Colonic mucosa (tissue), 4 donors: Measurements from ENCODE around the gene KLK3. TPM values are rescaled to one million over a fixed set of nuclear protein-coding genes. Genes with fewer than 3 reads are reported as not detected.

Experiments
- DNase-seq: peaks from one replicate; pipeline ENCODE4 v3.0.0-alpha.2; 2020
- H3K27ac ChIP-seq: fragments of 200-600 bp; one replicate; pipeline ENCODE4 v1.8.0; 2021
- H3K27me3 ChIP-seq: fragments of 200-600 bp; one replicate; pipeline ENCODE4 v1.8.0; 2021
- H3K36me3 ChIP-seq: fragments of 200-600 bp; one replicate; pipeline ENCODE4 v1.8.0; 2021
- H3K4me1 ChIP-seq: fragments of 200-600 bp; one replicate; pipeline ENCODE4 v1.8.0; 2021; ENCODE audit warnings: mild to moderate bottlenecking
- H3K4me3 ChIP-seq: fragments of 200-600 bp; one replicate; pipeline ENCODE4 v1.8.0; 2021
- H3K9ac ChIP-seq, 2 donors: one replicate each; pipeline ENCODE4 v1.7.0; 2013; ENCODE audit warnings: control low read depth in 2 of 2, low read depth in 2 of 2, low read length in 2 of 2
- H3K9me3 ChIP-seq: fragments of 200-600 bp; one replicate; pipeline ENCODE4 v1.8.0; 2021
- CTCF ChIP-seq: fragments of 200-600 bp; IDR thresholded peaks from one replicate; pipeline ENCODE4 v1.8.0; 2022; ENCODE audit warnings: antibody characterized with exemption, mild to moderate bottlenecking
- intact Hi-C: fragments of 100-400 bp; cut with DNase I; formaldehyde crosslinking; loops from one replicate; pipeline ENCODE4 v1.14.1; 2022
- total RNA-seq, 2 donors: library from RNA; stranded (reverse); fragmentation: NEBNext Ultra II Directional in 1 of 2; extraction: Animal tissue kit (Norgen Biotek cat#: 25700) in 1 of 2; gene quantifications; one replicate each; pipeline ENCODE4 v1.2.1, GENCODE V29; 2021
- donor health status: healthy.
- donor health status: DM: no; HTN: no; CAD: no.
- donor health status: DM: no; HTN: no; CAD: no.

Gene KLK3
- total RNA-seq, 2 donors from 2014 or later: 2.4 to 2.5 TPM

- intact Hi-C loops: no loop called here
- H3K27ac ChIP-seq: no peak overlapping the region
- no peaks in the 10 kb centered on the region for H3K27me3 ChIP-seq
- H3K4me3 ChIP-seq: no peak overlapping the region
- no peaks in the 10 kb centered on the region for H3K4me1 ChIP-seq
- TF ChIP-seq CTCF: no peak
- H3K9me3 ChIP-seq: no peaks in the 10 kb centered on the region
- no peaks in the 10 kb centered on the region for H3K36me3 ChIP-seq
- no peak for DNase-seq
- H3K9ac ChIP-seq: no peak overlapping the region
Observed at GRCh38 chr19:50826492-50827240, 28.0 kb upstream of the KLK3 start.

- H3K27me3 ChIP-seq: no peaks in the 10 kb centered on the region
- H3K4me1 ChIP-seq: no peaks in the 10 kb centered on the region
- no peak overlapping the region for H3K27ac ChIP-seq
- no peaks in the 10 kb centered on the region for H3K36me3 ChIP-seq
- no peak overlapping the region for H3K9ac ChIP-seq
- TF ChIP-seq CTCF: no peak
- H3K9me3 ChIP-seq: no peaks in the 10 kb centered on the region
- intact Hi-C loops: no loop called here
- DNase-seq: no peak
- no peak overlapping the region for H3K4me3 ChIP-seq
Observed at GRCh38 chr19:50827476-50827875, 27.2 kb upstream of the KLK3 start.

GRCh38 chr19:50829801-50830200 is 24.9 kb upstream of the KLK3 start:
- intact Hi-C loops: no loop called here
- no peaks in the 10 kb centered on the region for H3K36me3 ChIP-seq
- TF ChIP-seq CTCF: no peak
- H3K27me3 ChIP-seq: no peaks in the 10 kb centered on the region
- DNase-seq: no peak
- no peak overlapping the region for H3K9ac ChIP-seq
- H3K27ac ChIP-seq: no peak overlapping the region
- no peak overlapping the region for H3K4me3 ChIP-seq
- H3K4me1 ChIP-seq: no peaks in the 10 kb centered on the region
- no peaks in the 10 kb centered on the region for H3K9me3 ChIP-seq

- Histone ChIP-seq H3K9ac (peak overlapping the region; percentile 1 to 12), H3K27ac (no peak overlapping the region), H3K4me3 (no peak overlapping the region), H3K36me3 (no peaks in the 10 kb centered on the region), H3K4me1 (no peaks in the 10 kb centered on the region), H3K27me3 (no peaks in the 10 kb centered on the region), H3K9me3 (no peaks in the 10 kb centered on the region)
- TF ChIP-seq CTCF: no peak
- DNase-seq: no peak
- intact Hi-C loops: no loop called here
Observed at GRCh38 chr19:50830266-50831025, 24.3 kb upstream of the KLK3 start.

GRCh38 chr19:50831026-50831396 is 23.7 kb upstream of the KLK3 start:
- Histone ChIP-seq H3K4me3 (no peak overlapping the region), H3K9me3 (no peaks in the 10 kb centered on the region), H3K27ac (no peak overlapping the region), H3K27me3 (no peaks in the 10 kb centered on the region), H3K36me3 (no peaks in the 10 kb centered on the region), H3K9ac (peak overlapping the region; percentile 1 to 14), H3K4me1 (no peaks in the 10 kb centered on the region)
- intact Hi-C loops: no loop called here
- TF ChIP-seq CTCF: no peak
- no peak for DNase-seq
